GM13976 (cell line): ENCODE results near the gene SYCE3.

ENCODE experiments used
- DNase-seq: peaks from one replicate; pipeline ENCODE4 v3.0.0; 2012; ENCODE audit warnings: low spot score
- in situ Hi-C: fragments of 300-500 bp; cut with MboI; formaldehyde crosslinking; loops from one replicate; pipeline ENCODE4 v1.12.0; 2022; ENCODE audit warnings: low sequenced_read_pairs, mixed read lengths, inconsistent platforms; ENCODE audit not compliant: unreplicated experiment
- TF ChIP-seq, protein P1 (sequence below): IDR thresholded peaks from 2 replicates; pipeline ENCODE4 v1.5.1; 2012; ENCODE audit warnings: borderline replicate concordance, mild to moderate bottlenecking; ENCODE audit not compliant: insufficient read depth; ENCODE audit errors: extremely low read depth, missing control alignments, control extremely low read depth

Gene SYCE3, protein sequence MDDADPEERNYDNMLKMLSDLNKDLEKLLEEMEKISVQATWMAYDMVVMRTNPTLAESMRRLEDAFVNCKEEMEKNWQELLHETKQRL

DNA sequence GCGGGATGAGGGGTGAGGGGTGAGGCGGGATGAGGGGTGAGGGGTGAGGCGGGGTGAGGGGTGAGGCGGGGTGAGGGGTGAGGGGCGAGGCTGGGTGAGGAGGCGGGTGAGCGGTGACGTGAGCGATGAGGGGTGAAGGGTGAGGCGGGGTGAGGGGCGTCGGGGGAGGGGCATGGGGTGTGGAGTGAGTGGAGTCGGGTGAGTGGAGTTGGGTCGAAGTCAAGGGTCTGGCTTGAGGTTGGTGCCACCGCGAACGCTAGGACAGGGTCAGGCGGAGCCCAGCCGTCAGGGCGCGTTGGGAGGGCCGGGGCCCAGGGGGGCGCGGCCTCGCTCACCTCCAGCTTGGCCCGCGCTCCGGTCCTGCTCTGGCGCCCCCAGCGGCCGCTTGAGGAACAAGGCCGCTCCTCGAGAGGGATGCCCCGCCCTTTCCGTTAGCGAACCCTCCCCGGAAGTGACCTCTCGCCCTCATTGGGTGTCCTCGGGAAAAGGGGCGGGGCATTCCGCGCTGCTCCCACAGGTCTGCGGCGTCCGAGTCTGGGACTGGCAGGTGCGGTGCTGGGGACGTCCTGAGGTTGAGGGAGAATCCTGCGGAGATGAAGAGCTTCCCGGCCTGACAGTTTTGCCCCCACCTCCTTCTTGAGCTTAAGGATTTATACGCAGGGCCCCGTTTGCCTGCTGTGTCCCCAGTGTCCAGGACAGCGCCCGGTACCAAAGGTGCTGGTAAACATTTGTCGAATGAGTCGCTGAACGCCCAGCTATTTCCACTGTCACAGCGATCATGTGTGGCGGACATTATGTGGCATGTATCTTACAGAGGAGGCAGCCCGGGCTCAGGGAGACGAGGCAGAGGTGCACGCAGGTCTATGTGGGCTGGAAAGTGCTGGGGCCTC lies at the start of gene SYCE3:
Gene SYCE3 (minus strand): TSS at position 397 of the 890 bp plus-strand sequence. CDS start 6,514 bp downstream, outside the sequence.
- DNase-seq: peak; percentile 98
- TF ChIP-seq, protein P1, sequence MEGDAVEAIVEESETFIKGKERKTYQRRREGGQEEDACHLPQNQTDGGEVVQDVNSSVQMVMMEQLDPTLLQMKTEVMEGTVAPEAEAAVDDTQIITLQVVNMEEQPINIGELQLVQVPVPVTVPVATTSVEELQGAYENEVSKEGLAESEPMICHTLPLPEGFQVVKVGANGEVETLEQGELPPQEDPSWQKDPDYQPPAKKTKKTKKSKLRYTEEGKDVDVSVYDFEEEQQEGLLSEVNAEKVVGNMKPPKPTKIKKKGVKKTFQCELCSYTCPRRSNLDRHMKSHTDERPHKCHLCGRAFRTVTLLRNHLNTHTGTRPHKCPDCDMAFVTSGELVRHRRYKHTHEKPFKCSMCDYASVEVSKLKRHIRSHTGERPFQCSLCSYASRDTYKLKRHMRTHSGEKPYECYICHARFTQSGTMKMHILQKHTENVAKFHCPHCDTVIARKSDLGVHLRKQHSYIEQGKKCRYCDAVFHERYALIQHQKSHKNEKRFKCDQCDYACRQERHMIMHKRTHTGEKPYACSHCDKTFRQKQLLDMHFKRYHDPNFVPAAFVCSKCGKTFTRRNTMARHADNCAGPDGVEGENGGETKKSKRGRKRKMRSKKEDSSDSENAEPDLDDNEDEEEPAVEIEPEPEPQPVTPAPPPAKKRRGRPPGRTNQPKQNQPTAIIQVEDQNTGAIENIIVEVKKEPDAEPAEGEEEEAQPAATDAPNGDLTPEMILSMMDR: peak; percentile 91
- in situ Hi-C loops: no loop called here

DNA sequence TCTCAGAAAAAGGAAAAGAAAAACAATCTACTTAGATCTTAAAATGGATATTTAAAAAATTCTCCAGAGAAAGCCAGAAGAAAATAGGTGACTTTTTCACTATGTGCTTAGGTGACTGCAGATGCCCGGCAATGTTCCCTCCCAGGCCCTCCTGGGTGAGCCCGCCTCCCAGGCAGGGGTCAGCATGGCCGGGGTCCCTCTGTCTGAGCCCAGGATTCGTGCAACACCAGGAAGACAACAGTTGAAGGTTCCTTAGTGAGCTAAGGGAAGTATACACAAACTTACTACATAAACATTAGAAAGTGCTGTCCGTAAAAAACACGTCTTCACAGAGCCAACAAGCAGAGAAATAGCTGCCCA lies 49.4 kb upstream of the SYCE3 start:
- no peak for DNase-seq
- TF ChIP-seq, protein P1: no peak
- in situ Hi-C loops: no loop called here

DNA sequence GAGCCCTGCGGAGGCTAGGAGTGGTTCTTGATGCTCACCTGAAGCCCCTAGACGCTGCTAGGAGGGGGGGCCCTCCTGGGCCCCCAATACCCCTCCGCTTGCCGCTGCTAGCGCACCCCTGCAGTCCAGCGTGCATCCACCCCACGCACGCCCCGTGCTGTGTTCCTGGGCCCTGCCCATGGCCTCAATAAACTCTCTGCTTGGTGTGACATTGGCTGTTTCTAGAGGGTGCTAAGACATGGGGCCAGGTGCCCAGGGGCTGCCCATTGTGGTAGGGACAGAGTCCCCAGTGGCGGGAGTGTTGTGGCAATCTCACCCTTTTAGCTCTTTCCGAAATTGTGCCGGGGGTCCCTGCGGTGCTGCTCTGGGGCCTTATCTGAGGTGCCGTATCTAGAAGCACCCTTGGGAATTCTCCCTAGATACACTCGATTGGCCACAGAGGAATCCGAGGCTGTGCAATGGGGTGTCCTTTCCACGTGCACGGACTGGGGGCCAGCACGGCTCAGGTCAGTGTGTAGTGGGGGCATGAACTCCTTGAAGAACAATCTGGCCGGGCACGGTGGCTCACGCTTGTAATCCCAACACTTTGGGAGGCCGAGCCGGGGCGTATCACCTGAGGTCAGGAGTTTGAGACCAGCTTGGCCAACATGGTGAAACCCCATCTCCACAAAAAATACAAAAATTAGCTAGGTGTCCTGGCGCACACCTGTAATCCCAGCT lies 48.8 kb upstream of the SYCE3 start:
- DNase-seq: no peak
- TF ChIP-seq, protein P1: no peak
- in situ Hi-C loops: no loop called here

DNA sequence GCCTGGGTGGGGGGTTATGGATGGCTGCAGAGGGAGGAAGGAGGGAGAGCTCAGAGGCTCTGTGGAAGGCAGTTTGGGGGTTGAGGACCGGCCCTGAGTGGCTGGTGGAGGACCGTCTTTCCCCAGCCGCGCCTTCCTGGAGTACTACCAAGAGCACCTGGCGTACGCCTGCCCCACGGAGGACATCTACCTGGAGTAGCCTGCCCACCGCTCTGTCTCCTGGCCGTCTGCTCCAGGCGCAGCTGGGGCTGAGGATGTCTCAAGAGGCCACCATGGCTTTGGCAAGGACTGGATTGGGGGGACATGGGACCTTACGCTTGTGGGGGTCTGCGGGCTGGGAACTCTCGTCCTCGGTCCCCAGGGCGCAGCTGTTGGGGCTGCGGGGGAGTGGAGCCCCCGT lies 47.9 kb upstream of the SYCE3 start:
- in situ Hi-C loops: no loop called here
- DNase-seq: peak; percentile 21
- TF ChIP-seq, protein P1: no peak

DNA sequence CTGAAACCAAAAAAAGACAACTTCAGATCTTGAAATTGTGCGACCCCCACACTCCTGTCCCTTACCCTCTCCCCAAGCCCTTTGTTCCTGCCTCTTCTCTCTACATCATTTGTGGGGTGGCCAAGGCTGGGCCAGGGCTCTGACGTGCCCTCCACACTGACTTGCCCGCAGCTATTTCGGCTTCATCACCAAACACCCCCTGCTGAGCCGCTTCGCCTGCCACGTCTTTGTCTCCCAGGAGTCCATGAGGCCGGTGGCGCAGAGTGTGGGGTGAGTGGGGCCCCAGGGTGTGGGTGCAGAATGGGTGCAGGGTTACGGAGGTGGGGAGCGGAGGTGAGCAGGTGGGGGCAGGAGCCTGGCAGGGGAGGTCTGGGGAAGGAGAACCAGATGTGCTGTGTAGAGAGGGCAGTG lies 47.3 kb upstream of the SYCE3 start:
- TF ChIP-seq, protein P1: no peak

DNA sequence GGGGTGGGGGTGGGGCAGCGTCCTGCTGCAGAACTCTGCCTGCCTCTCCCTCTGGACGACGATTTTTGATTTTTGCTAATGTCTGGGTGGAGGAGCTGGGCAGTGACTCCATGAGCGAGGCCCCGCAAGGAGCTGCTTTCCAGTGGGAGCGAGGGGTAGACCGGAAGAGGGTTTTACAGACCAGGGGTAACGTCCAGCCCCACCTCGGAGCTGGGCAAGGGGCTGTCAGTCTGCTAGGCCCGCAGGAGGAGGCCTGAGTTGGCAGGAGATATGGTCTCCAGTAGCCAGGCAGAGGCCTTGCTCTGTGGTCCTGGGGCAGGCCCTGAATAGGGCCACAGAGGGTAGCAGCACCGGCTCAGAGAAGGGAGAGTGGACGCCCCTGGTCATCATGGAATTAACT lies 46.9 kb upstream of the SYCE3 start:
- no peak for DNase-seq
- TF ChIP-seq, protein P1: no peak
- in situ Hi-C loops: no loop called here

More for the DNA sequence above, 47.3 kb upstream of the SYCE3 start:
- in situ Hi-C loops: no loop called here
- DNase-seq: no peak
